Activated CD8-positive, alpha-beta memory T cell treated with anti-CD3 and anti-CD28 coated beads, Interleukin-2, amount 10 ng/mL, durations not matched to agents 7 days and 5 days (primary cell): ENCODE data around the gene TMEM54. TPM values are rescaled to one million over a fixed set of nuclear protein-coding genes. Genes with fewer than 3 reads are reported as not detected.
A peak's percentile ranks its signal among the peaks of the same experiment; 100 is the strongest.

ENCODE experiments used
- ATAC-seq: fragments of 150-1000 bp; cut with Tn5 transposase; one replicate; pipeline ENCODE4 v1.10.0; 2021; ENCODE audit warnings: moderate library complexity
- CTCF ChIA-PET: fragments of 350-600 bp; sonication (Branson Sonifier 250); formaldehyde crosslinking; loops from one replicate; lab custom pipeline; 2021; ENCODE audit warnings: antibody characterized with exemption; lab: Charles Lee
- DNase-seq: peaks from one replicate; pipeline ENCODE4 v3.0.0-alpha.2; 2020
- H3K27ac Mint-ChIP-seq: one replicate; pipeline ENCODE4 v1.8.0; 2021; ENCODE audit warnings: mild to moderate bottlenecking, mixed read lengths
- H3K27me3 Mint-ChIP-seq: one replicate; pipeline ENCODE4 v1.8.0; 2021; ENCODE audit warnings: mixed read lengths
- H3K36me3 Mint-ChIP-seq: one replicate; pipeline ENCODE4 v1.8.0; 2021; ENCODE audit warnings: mild to moderate bottlenecking, mixed read lengths
- H3K4me1 Mint-ChIP-seq: one replicate; pipeline ENCODE4 v1.8.0; 2021; ENCODE audit warnings: mixed read lengths
- H3K4me3 Mint-ChIP-seq: one replicate; pipeline ENCODE4 v1.8.0; 2021; ENCODE audit warnings: mild to moderate bottlenecking, moderate library complexity, mixed read lengths
- H3K9me3 Mint-ChIP-seq: one replicate; pipeline ENCODE4 v1.8.0; 2022; ENCODE audit warnings: low read depth, mixed read lengths
- total RNA-seq, 2 experiments: library from RNA; stranded (reverse); gene quantifications; one replicate each; pipeline ENCODE4 v1.2.3, GENCODE V29; 2021

Gene TMEM54
- total RNA-seq, 2 experiments from 2014 or later: not detected

DNA sequence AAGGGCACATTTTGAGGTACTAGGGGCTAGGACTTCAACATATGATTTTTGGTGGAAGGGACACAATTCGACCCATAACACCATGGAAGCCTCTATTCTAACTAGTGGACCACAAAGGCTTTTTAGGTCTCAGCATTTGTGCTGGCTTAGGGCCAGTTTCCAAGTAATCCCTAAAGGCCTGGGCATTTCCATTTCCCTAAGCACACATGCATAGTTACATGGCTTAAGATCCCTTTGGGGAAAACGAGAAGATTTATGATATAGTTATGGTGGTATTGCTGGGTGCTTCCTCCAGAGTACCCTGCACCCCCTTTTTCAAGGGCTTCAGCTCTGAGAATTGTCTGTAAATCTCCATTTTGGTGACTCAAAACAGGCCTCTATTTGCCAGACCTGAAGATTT is 28.2 kb upstream of the TMEM54 start:
- ATAC-seq: no peak
- Mint-ChIP-seq H3K4me1 (peaks cover 20% of the 10 kb centered on the region), H3K9me3 (no peaks in the 10 kb centered on the region), H3K27me3 (peaks cover 37% of the 10 kb centered on the region), H3K27ac (no peak overlapping the region), H3K4me3 (no peak overlapping the region), H3K36me3 (peaks cover 3% of the 10 kb centered on the region)
- DNase-seq: no peak
- CTCF ChIA-PET: interaction anchor here (8.1 kb wide), 1 partner anchor 127 kb away, joined by 84 read pairs; no protein-coding TSS in a partner anchor

DNA sequence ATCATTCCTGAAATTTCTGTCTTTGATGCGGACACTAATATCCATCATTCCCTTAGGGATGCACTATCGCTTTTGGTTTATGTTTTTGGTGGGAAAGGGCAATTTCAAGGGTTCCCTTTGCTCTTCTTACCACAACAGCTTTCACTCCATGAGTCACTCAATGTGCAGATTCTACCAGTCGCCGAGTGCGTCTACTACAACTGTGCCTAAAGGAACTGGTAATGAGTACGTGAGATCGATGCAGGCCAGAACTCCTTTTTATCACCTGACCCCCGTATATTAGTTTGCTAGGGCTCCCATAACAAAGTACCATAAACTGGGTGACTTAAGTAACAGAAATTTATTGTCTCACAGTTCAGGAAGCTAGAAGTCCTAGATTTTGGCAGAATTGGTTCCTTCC is 27.5 kb upstream of the TMEM54 start:
- ATAC-seq: no peak
- H3K27ac Mint-ChIP-seq: no peak overlapping the region
- no peak overlapping the region for H3K4me3 Mint-ChIP-seq
- CTCF ChIA-PET: interaction anchor here (0.8 to 8.1 kb wide), 2 partner anchors 128 to 158 kb away, joined by 3 to 84 read pairs; no protein-coding TSS in a partner anchor
- H3K9me3 Mint-ChIP-seq: no peaks in the 10 kb centered on the region
- H3K36me3 Mint-ChIP-seq: no peaks in the 10 kb centered on the region
- no peak for DNase-seq
- H3K4me1 Mint-ChIP-seq: peaks cover 16% of the 10 kb centered on the region
- H3K27me3 Mint-ChIP-seq: peaks cover 44% of the 10 kb centered on the region

DNA sequence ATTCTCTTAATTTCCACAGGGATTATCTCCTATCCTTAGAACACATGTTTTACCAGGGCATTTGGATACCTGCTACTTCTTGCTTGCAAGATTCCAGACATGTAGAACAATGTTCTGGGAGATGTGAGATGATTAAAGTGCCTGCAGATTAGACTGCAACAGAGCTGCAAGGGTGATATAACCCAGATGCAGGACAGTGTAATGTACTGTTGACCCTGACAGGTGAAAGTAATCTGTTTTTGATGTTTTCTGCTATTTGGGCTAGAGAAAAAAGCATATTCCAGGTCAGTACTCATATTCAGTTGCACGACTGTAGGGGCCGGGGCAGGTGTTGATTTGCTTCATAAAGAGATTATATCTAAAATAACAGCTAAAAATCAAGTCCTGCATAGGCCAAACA is 27.1 kb upstream of the TMEM54 start:
- peaks cover 48% of the 10 kb centered on the region for H3K27me3 Mint-ChIP-seq
- no peaks in the 10 kb centered on the region for H3K9me3 Mint-ChIP-seq
- no peak overlapping the region for H3K4me3 Mint-ChIP-seq
- DNase-seq: no peak
- no peaks in the 10 kb centered on the region for H3K36me3 Mint-ChIP-seq
- no peak overlapping the region for H3K27ac Mint-ChIP-seq
- no peak for ATAC-seq
- CTCF ChIA-PET: interaction anchor here (0.8 to 8.1 kb wide), 3 partner anchors 17 to 158 kb away, joined by 3 to 84 read pairs (median 3); no protein-coding TSS in a partner anchor
- H3K4me1 Mint-ChIP-seq: peaks cover 14% of the 10 kb centered on the region

DNA sequence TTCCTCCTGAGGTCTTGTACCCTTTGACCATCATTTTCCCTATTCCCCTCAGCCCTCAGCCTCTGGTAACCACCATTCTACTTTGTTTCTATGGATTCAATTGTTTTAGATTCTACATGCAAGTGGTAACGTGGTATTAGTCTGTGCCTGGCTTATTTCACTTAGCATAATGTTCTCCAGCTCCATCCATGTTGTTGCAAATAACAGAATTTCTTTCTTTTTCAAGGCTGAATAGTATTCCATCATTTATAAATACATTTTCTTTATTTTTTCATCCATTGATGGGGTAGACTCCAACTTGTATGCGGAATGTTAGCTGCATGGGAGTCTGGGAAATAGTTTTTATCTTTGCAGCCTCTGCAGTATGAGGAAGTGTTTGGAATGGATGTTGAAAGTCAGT is 26.3 kb upstream of the TMEM54 start:
- H3K27ac Mint-ChIP-seq: no peak overlapping the region
- no peak for DNase-seq
- ATAC-seq: no peak
- H3K27me3 Mint-ChIP-seq: peaks cover 56% of the 10 kb centered on the region
- no peaks in the 10 kb centered on the region for H3K36me3 Mint-ChIP-seq
- peaks cover 14% of the 10 kb centered on the region for H3K4me1 Mint-ChIP-seq
- no peaks in the 10 kb centered on the region for H3K9me3 Mint-ChIP-seq
- no peak overlapping the region for H3K4me3 Mint-ChIP-seq
- CTCF ChIA-PET: interaction anchor here (0.9 kb wide), 1 partner anchor 17 kb away, joined by 3 read pairs; no protein-coding TSS in a partner anchor

DNA sequence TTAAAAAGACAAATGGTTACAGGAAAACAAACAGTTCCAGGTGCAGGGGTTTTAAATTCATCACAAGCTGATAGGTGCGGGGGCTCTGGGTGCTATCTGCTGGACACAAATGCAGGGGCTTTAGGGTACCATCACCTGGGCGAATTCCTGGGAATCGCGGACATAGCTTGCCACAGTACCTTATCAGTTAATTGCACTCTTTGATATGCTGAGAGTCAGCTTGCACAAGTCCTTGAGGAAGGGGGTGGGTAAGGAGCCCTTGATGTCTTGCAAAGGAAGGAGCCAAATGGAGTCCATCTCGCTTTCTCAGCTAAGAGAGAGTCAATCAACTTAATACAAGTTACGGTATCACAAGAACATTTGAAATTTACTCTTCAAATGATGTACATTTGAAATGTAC is 25.4 kb upstream of the TMEM54 start:
- H3K9me3 Mint-ChIP-seq: no peaks in the 10 kb centered on the region
- H3K36me3 Mint-ChIP-seq: no peaks in the 10 kb centered on the region
- CTCF ChIA-PET: interaction anchor here (0.9 to 1.5 kb wide), 2 partner anchors 12 kb away, joined by 3 to 4 read pairs; no protein-coding TSS in a partner anchor
- no peak for DNase-seq
- ATAC-seq: no peak
- peaks cover 64% of the 10 kb centered on the region for H3K27me3 Mint-ChIP-seq
- H3K4me1 Mint-ChIP-seq: peaks cover 14% of the 10 kb centered on the region
- H3K4me3 Mint-ChIP-seq: no peak overlapping the region
- no peak overlapping the region for H3K27ac Mint-ChIP-seq

DNA sequence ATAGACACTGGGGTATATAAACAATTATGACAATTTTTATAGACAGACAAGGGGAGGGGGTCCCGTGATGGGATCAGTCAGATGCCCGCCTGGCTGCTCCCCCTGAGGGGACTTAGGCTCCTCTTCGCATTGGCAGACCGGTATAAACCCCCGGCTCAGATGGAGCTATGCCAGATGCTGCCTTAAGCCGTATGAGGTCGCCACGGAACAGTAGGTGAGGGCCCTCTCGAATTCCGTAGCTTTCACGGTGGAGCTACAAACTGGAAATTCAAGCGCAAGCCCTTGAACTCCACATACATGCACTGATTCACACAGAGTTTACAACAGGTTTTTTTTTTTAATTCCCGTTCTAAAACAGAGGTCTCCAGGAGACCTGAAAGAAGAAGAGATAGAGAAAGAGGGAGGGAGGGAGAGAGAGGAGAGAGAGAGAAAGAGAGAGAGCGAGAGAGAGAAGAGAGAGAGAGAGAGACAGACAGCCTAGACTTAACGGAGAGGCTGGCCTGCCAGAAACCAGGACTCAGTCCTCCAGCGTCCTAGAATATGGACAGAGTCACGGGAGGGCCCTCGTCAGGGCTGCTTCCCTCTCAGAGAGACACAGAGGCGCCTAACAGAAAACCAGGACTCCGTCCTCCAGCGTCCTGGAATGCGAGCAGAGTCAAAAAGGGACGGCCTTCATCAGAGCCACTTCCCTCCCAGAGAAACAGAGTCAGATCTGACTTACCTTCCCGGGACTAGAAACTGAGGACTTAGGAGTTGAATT is 24.4 kb upstream of the TMEM54 start:
- DNase-seq (no peak), ATAC-seq (no peak)
- CTCF ChIA-PET: interaction anchor here (1.3 to 1.5 kb wide), 2 partner anchors 11 to 13 kb away, joined by 3 read pairs; no protein-coding TSS in a partner anchor
- Mint-ChIP-seq H3K4me3 (peak overlapping the region; percentile 16), H3K27ac (no peak overlapping the region), H3K27me3 (peaks cover 71% of the 10 kb centered on the region), H3K9me3 (no peaks in the 10 kb centered on the region), H3K4me1 (peaks cover 14% of the 10 kb centered on the region), H3K36me3 (no peaks in the 10 kb centered on the region)

DNA sequence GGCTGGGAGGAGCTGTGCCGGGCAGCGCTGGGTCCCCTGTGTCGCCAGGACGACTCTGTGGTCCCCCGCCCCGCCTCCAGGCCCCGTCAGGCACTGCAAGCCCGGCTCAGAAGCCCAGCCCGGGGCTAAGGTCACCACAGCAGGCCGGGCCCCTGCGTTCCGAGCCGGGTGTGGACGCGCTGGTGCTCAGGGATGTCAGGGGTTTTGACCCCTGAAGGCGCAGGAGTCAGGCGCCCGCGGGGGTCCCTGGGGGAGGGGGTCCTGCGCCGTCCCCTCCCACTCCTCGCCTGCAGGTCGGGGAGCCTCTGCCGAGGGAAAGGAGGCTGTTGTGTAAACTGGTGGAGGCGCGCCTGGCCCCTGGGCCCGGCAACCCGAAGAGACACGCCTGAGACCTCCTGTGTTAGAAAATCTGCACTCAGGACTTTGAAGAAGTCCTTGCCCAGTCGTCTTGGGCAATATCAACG is 23.7 kb upstream of the TMEM54 start:
- no peak overlapping the region for H3K4me3 Mint-ChIP-seq
- DNase-seq (no peak), ATAC-seq (no peak)
- CTCF ChIA-PET: interaction anchor here (1.3 to 1.5 kb wide), 2 partner anchors 10 to 13 kb away, joined by 3 read pairs; no protein-coding TSS in a partner anchor
- H3K27ac Mint-ChIP-seq: no peak overlapping the region
- no peaks in the 10 kb centered on the region for H3K36me3 Mint-ChIP-seq
- H3K27me3 Mint-ChIP-seq: peaks cover 75% of the 10 kb centered on the region
- H3K4me1 Mint-ChIP-seq: peaks cover 18% of the 10 kb centered on the region
- H3K9me3 Mint-ChIP-seq: no peaks in the 10 kb centered on the region

DNA sequence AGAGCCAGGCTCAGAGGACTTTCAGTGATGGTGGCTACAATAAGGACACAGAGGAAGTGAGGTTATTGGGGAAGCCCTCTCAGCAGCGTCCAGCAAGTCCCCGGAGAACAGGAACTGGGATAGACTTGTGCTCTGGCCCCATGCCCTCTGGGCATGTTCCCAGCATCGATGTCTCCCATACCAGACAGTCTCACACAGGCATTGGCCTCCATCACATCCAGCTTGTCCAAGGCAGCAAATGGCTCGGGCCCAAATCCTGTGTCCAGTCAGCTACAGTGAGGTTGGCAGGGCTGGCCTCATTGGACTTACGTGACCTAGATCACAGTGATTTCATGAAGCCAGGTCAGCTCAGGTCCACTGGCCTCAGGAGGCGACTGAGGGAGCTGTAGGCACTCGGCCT is 19.6 kb upstream of the TMEM54 start:
- ATAC-seq (no peak), DNase-seq (no peak)
- Mint-ChIP-seq H3K4me1 (peaks cover 32% of the 10 kb centered on the region), H3K27me3 (peaks cover 83% of the 10 kb centered on the region), H3K9me3 (no peaks in the 10 kb centered on the region), H3K27ac (no peak overlapping the region), H3K4me3 (no peak overlapping the region), H3K36me3 (no peaks in the 10 kb centered on the region)
- CTCF ChIA-PET: interaction anchor here (1.4 to 1.6 kb wide), 4 partner anchors 13 to 163 kb away, joined by 3 to 4 read pairs (median 3); no protein-coding TSS in a partner anchor

DNA sequence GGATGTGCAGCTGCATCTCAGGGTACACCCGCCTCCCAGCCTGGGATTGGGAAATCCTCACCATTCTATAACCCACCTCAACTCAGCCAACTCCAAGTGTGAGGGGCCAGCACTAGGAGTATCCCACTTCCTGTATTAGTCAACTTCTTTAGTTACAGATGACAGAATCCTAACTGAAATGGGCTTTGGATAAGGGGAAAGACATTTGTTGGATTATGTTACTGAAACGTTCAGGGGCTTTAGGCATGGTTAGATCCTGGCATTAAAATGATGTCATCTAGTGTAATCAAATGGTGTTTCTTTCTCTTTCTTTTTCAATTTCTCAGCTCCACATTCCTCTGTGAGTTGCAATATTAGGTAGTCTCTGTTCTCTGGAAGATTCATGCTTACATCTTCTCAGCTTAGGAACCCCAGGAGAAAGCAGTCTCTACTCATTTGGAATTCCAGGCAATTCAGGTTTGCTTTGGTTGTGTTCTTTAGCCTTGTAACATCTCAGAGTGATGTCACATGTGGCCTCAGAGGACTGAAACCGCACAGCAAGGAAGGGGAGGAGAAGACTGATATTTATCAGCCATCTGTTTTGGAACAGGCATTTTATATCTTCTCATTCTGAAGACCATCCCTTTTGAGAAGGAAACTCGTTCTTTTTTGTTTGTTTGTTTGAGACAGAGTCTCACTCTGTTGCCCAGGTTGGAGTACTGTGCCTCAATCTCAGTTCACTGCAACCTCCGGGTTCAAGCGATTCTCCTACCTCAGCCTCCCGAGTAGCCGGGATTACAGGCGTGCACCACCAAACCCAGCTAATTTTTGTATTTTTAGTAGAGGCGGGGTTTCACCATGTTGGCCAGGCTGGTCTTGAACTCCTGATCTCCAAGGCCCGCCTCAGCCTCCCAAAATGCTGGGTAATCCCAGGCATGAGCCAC is 18.9 kb upstream of the TMEM54 start:
- peaks cover 25% of the 10 kb centered on the region for H3K4me1 Mint-ChIP-seq

DNA sequence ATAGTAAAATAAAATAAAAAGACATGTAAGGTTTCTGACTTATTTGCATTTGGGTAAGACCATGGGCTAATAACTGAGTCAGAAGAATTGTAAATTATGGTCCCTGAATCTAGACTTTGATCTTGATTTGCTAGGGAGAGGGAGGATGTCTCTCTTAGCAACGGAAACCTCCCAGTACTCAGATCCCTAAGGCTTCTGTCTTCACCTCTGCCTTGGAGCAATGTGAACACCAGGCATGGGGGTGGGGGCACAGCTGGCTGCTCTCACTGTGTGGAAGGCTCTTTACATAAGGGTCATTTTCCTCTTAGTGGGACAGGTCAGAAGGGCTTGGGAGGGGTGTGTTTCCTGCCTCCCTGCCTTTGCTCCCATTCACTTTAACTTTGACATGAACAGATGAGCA is 17.0 kb upstream of the TMEM54 start:
- CTCF ChIA-PET: interaction anchor here (1.5 to 2.8 kb wide), 3 partner anchors 15 to 168 kb away, joined by 5 to 8 read pairs (median 7); no protein-coding TSS in a partner anchor
- no peak for ATAC-seq

More for the DNA sequence above, 18.9 kb upstream of the TMEM54 start:
- no peak for DNase-seq
- CTCF ChIA-PET: interaction anchor here (1.2 to 2.1 kb wide), 6 partner anchors 13 to 207 kb away, joined by 3 to 7 read pairs (median 4); no protein-coding TSS in a partner anchor
- Mint-ChIP-seq H3K36me3 (no peaks in the 10 kb centered on the region), H3K4me3 (peak overlapping the region; percentile 32), H3K9me3 (no peaks in the 10 kb centered on the region), H3K27ac (no peak overlapping the region), H3K27me3 (peaks cover 80% of the 10 kb centered on the region)
- ATAC-seq: peak; percentile 55

DNA sequence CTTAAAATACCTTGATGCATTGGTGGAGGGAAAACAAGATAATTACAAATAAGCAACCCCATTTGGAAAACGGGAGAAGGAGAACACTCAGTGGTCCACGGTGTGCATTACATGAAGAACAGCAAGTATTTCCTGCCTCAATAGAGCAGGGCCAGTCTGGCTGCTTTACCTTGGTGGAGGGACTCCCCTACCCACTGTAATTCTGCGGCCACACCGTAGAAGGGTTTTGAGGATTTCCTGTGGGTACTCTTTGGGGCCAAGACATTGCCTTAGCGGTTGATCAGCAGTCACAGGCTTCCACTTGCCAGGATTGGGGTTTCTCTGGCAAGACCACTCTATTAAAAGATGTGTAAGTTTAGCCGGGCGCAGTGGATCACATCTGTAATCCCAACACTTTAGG is 16.3 kb upstream of the TMEM54 start:
- Mint-ChIP-seq H3K4me1 (peaks cover 19% of the 10 kb centered on the region), H3K27me3 (peaks cover 70% of the 10 kb centered on the region), H3K27ac (peak overlapping the region; percentile 51), H3K36me3 (no peaks in the 10 kb centered on the region), H3K9me3 (no peaks in the 10 kb centered on the region), H3K4me3 (no peak overlapping the region)
- CTCF ChIA-PET: interaction anchor here (0.9 to 2.8 kb wide), 2 partner anchors 16 to 204 kb away, joined by 4 to 8 read pairs; no protein-coding TSS in a partner anchor
- DNase-seq (peak; percentile 77), ATAC-seq (peak; percentile 87)

More for the DNA sequence above, 17.0 kb upstream of the TMEM54 start:
- Mint-ChIP-seq H3K4me3 (no peak overlapping the region), H3K27ac (no peak overlapping the region), H3K4me1 (peaks cover 19% of the 10 kb centered on the region), H3K36me3 (no peaks in the 10 kb centered on the region), H3K9me3 (no peaks in the 10 kb centered on the region), H3K27me3 (peaks cover 75% of the 10 kb centered on the region)
- no peak for DNase-seq

DNA sequence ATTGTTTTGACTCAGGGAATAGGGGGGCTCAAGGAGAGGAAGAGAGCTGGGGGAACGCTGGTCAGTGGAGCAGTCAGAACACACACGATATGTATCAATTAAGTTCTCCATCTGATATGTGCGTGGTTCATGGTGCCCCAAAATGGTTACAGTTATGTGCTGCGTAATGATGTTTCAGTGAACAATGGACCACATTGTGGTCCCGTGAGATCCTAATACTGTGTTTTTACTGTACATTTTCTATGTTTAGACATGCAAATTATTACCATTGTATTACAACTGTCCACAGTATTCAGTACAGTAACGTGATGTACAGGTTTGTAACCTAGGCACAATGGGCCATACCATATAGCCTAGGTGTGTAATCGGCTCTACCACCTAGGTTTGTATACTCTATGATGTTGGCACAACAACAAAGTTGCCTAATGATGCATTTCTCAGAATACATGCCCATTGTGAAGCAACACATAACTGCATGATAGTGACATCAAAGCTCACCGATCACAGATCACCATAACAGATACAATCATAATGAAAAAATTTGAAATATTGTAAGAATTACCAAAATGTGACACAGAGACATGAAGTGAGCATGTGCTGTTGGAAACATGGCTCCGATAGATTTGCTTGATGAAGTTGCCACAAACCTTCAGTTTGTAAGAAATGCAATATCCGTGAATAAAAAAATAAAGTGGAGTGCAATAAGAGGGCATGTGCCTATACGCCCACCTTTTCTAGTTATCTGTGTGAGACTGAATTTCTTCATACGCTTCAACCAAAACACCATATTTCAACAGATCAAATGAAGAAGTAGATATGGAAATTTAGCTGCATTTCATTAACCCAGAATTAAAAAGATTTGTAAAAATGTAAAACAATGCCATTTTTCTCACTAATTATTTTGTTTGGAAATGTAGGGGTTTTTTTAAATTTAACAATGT is 14.8 kb upstream of the TMEM54 start:
- H3K36me3 Mint-ChIP-seq: no peaks in the 10 kb centered on the region
- H3K9me3 Mint-ChIP-seq: no peaks in the 10 kb centered on the region
- no peak for ATAC-seq
- peaks cover 19% of the 10 kb centered on the region for H3K4me1 Mint-ChIP-seq
- peaks cover 56% of the 10 kb centered on the region for H3K27me3 Mint-ChIP-seq
- CTCF ChIA-PET: interaction anchor here (2.8 kb wide), 1 partner anchor 18 kb away, joined by 8 read pairs; no protein-coding TSS in a partner anchor
- no peak overlapping the region for H3K4me3 Mint-ChIP-seq
- H3K27ac Mint-ChIP-seq: no peak overlapping the region
- no peak for DNase-seq
